ENCODE data around the gene TMEM53.
"Not testable (repeated sequence)": the region's sequence is repeated elsewhere in the genome, so short reads cannot be mapped to it uniquely, and the experiment has no call there.

TMEM53 gene

DNA sequence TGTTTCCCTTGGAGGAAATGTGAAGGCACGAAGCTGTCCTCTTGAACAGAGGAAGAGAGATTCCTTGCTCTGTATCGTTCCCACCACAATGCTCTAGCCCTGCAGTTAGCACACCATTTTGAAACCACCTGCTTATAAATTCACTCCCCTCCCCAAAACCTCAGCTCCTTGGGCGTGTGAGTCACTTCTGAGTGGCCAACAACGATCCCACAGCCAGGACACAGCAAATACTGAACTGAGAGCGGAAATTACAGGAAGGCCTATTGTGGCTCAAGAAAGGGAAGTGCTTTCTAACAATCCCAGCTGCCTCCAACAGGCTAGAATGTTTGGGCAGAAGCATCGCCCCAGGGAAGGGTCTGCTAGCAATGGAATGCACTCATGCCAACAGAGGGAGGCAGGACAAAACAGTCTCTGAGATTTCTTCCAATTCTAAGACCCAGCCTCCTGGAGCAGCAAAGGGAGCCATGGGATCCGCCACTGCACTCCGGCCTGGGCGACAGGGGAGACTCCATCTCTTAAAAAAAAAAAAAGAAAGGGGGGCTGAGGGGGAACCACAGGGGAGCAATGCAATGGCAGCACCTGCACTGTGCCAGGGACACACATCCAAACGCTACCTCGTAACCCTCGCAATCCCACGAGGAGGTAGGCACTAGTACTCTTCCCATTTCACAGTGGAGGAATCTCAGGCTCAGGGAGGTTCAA lies 1.9 kb downstream of the TMEM53 start:
- no peak for DNase-seq

DNA sequence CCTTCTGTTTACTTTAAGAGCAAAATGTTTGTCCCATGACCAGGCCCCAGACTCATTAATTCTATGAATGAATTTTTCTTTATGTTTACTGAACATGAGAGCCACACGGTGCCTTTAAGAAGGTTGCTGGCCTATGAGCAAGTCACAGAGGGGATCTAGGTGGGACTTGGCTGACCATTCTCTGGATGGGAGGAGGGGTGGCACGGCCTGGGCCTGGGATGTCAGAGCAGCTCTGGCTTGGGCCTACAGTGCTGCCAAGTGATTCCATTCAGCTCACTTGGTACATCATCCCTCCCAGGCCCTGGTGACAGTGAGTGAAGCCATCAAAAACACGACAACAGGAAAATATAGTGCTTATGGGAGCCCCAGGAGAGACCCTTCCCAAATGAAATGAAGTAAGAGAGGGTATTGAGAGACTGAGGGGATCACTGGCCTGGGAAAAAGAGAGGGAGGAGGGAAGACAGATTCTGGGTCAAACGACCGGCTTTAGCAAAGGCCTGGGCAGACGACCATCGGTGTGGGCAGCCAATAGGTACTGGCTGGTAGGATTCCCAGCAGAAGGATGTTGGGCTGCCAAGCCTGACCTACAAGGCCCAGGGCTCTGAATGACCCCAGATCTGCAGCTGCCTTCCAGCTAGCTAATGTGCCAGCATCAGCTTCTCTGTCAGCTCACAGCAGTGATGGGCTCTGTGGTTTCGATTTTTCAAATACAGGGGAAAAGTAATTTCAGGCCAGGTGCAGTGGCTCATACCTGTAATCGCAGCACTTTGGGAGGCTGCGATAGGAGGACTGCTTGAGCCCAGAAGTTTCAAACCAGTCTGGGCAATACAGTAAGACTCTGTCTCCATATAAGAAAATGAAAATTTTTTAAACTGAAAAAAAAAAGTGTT lies 3.3 kb downstream of the TMEM53 start:
- DNase-seq = no peak

- not testable (repeated sequence) for DNase-seq
Observed at GRCh38 chr1:44666719-44667118, 7.6 kb downstream of the TMEM53 start.

GRCh38 chr1:44664730-44665370 lies 9.4 kb downstream of the TMEM53 start:
- DNase-seq = no peak

- DNase-seq = no peak
Observed at GRCh38 chr1:44663417-44663816, 10.9 kb downstream of the TMEM53 start.

- DNase-seq = no peak
Observed at GRCh38 chr1:44662683-44663030, 11.6 kb downstream of the TMEM53 start.

DNA sequence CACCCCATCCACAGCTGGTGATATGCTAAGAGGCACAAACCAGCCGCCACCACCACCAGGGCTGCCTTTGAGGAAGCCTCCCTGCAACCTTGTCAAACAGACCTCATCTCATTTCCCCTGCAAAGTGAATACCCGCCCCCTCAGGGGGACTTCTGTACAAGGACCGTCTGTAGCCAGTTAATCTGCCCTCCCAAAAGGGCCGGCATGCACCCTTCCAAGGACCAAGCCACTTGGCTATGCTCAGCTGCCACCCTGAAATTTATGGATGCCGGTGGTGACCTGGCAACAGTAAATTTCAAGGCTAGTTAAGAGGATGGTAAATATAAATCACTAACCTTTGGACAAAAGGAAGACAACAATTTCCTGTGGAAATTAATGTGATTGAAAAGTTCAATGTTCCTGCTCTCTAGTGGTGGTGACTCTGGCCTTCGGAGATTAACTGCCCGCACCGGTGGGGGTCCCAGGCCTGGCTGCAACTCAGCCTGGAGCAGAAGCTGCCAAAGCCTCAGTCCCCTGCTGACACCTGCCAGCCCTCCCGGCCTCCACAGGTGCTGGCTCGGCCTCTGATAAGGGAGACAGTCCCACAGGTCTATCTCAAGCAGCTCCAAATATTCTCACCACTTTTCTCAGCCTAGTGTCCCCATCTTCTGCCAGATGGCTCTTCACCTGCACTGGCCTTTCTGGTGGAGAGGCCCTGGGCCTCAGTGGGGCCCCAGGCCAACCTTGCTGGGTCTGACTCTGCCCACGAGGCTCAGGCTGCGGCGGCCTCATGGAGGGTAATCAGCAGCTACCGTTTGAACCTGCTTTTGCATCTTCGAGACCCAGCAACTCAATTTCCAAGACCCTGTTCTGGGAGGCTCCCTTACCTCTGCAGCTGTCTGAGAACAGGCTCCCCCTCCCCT lies 12.2 kb downstream of the TMEM53 start:
- DNase-seq = no peak

- DNase-seq = peak; percentile 43
Observed at GRCh38 chr1:44660176-44660575, 14.1 kb downstream of the TMEM53 start.

DNA sequence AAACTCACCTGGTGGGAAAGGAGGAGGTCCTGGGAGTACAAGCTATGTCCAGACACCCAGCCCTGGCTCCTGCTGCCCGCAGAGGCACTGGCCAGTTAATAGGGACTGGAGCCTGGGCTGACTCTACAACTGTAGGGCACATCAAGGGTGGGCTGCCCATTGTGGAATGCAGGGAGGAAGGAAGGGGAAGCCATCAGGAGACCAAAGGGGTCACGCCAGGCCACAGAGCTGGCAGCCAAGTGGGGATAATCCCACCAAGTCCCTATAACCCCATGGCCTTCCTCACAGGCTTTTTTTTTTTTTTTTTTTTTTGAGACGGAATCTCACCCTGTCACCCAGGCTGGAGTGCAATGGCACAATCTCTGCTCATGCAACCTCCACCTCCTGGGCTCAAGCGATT lies 14.7 kb downstream of the TMEM53 start:
- DNase-seq = no peak

DNA sequence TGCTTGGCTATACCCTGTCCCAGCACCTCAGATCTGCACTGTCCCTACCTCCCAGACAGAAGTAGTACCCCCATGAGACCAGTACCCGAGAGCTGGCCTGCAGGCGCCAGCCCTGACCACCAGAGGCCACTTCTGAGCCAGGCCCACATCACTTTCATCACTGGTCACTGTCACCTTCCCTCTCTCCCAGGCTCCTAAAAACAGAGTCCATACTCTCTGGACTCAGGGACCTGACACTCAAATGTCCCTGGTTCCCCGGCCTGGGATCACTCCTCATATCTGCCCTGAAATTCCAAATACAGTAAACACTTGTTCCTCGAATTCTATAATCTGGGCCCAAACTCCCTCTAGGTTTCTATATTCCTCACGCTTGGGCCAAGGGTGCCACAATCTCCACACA lies 18.7 kb downstream of the TMEM53 start:
- peak; percentile 6 for DNase-seq

DNA sequence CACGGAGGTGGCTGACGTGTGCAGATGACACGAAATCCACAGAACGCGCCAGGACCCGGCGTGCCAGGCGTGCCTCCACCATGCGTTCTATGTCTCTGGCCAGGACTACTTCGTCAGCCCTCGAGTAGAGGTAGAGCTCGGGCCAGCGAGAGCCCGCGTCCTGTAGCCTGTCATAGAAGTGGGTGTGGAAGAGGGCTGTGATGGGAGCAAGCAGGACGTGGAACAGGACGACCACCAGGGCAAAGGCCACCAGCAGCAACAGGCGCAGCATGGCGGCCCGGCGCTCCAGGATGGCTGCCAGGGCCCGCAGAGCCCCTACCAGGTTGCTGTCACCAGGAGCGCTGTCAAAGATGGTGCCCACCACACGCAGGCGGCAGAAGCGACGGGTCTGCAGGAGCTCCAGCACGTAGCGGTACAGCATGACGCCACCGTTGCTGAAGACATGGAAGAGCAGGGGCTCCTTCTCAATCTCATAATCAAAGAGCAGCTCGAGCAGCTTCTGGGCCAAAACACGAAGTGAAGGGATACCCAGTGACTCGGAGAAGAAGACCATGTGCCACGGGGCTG lies 19.6 kb downstream of the TMEM53 start:
- no peak for DNase-seq

DNA sequence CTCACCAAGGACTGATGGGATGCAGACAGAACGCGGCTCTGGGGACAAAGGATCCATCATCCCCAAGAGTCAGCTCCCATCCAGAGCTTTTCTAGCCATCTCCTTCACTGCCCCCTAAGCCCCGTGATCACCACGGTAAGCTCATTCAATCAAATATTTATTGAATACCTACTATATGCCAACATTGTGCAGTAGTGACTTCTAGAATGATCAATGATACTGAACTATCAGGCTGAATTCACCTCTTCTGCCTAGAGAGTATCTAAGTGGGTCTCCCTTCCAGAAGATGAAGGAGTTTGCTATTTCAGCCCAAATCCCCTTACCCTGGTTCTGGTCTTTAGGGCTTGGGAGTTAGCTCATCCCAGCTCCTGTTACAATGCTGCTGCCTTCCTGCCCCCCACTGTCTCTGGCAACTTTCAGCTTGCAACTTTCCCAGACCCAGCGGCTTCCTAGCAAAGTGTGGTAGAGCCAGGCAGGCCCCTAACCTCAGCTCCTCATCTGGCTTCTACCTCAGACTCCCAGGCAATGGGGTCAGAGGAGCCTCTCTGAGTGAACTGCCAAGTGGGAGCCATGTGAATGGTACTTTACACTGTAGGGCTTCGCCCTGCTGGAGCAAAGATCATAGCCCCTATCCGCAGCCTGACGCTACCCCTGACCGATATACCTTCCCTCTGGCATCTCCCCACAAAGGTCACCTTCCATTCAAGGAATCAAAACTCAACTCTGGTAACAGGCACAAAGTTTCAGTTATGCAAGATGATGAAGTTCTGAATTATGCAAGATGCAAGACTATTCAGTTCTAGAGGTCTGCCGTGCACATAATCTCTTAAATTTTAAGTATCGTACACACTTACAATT lies 20.9 kb downstream of the TMEM53 start:
- DNase-seq = no peak

DNA sequence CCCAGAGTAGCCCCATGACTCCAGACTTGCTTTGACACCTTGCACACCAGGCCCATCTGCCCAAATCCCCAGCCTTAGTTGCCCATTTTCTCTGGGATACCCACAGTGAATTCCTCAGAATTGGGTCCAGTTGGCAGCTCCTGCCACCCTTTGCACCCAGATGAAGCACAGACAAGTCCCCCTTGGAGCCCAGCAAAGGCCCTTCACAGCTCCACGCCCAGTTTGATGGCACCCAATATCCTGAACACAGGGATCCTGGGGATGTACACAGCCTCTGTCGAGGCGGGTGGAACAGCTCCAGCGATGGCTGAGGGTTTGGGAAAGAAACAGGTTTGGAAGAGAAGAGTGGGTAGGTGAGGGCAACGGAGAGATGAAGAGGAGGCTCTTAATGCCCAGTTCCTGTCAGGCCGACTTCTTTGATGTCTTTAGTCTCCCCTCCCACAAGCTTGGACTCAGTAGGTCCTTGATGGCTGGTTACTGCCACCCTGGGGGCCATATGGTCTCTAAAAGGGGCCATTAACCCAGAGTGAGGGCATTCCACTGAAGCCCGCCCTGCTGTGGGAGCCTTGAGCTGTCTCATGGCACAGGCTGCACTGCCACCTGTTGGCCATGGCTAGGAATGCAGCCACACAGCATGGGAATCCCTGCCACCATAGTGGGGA lies 21.7 kb downstream of the TMEM53 start:
- peak; percentile 50 for DNase-seq

DNA sequence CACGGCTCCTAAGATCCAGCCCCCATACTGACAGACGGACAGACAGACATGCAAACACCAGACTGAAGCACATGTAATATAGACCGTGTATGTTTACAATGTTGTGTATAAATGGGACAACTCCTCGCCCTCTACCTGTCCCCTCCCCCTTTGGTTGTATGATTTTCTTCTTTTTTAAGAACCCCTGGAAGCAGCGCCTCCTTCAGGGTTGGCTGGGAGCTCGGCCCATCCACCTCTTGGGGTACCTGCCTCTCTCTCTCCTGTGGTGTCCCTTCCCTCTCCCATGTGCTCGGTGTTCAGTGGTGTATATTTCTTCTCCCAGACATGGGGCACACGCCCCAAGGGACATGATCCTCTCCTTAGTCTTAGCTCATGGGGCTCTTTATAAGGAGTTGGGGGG lies 23.2 kb downstream of the TMEM53 start:
- DNase-seq = no peak

DNA sequence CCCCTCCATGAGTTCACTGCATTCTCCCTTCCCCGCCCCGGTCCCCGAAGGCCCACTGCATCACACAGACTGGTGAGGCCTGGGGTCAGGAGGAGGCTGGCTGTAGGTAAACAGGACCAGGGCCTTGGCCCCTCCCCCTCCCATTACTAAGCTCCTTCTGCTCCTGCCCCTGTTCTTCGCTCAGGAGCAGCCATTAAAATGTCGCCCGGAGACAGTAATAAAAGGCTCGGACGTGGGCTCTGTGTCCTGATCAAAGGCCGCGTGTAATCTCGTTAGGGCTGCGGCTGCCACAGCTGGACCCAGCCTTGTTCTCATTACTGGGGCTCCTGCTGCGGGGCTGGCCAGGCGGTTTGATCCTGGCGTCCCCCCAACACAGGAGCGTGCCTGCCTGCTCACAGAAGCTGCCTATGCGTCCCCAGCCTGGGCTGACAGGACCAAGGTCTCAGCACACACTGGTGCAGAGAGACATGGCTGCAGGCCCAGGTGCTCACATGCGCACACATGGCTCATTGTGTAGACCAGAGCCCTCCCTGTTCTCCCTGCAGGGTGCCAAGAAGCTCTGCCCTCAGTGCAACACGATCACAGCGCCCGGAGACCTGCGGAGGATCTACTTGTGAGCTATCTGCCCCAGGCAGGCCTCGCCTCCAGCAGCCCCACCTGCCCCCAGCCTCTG lies 24.0 kb downstream of the TMEM53 start:
- no peak for DNase-seq

GRCh38 chr1:44649788-44650158 lies 24.5 kb downstream of the TMEM53 start:
- DNase-seq = no peak

- no peak for DNase-seq
Observed at GRCh38 chr1:44648529-44649250, 25.6 kb downstream of the TMEM53 start.

DNA sequence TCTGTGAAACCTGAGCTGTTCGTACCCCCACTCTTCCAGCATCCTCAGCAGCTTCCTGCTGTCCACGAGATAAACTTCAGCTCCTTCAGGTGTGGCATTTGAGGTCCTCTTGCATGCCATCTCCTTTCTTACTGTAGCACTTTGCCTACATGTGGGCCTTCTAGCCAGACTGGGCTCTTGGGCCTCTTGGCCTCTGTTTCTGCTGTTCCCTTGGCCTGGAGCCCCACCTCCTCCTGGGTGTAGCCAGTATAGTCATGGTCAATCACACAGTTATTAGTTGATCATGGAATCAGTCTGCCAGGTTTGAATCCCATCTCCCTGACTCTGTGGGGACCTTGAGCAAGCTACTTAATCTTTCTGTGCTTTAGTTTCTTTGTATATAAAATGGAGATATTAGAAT lies 26.4 kb downstream of the TMEM53 start:
- no peak for DNase-seq

DNA sequence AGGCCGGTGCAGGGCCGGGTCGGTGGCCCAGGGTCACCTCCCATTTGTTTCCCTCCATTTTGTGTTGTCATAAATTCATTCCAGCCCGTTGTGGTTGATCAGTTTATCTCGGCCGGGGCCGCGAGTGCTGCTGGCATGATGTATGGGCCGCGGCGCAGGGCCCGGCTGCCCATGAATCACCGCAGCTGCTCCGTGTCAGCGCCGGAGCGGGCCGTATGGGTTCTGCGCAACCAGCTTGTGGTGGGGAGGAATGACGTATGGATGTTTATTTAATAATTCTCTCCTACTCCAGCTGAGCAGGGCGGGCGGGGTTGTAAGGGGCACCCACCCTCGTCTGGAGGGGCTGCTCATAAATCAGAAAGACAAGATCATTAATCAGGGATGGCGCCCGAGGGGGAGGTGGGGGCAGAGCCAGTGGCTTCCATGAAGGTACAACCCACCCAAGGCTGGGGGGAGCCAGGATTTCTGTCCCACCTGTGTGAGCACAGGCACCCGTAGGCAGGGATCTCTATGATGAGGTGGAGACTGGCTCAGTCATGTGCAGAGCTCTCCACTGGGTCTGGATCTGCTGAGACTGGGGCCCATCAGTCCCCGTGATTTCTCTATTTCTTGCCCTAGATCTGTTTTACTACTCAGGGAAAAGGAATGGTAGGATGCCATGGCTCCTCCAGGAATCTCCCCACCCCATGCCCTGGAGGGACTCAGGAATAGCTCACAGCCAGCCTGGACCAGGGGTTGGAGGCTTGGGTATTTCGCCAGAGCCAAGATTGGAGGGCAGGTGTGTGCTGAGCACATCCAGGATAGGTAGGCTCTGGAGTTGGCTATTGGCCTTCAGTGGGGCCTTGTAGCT lies 27.8 kb downstream of the TMEM53 start:
- DNase-seq = no peak
